ENCODE data around the gene TBCK.

Gene TBCK

GRCh38 chr4:106032851-106033286, 283.1 kb downstream of the TBCK start:
- no peaks in the 10 kb centered on the region for H3K36me3 ChIP-seq (ENCODE audit: control insufficient read depth in 5 of 5, insufficient read depth in 5 of 5, low read length in 5 of 5)
- H3K9ac ChIP-seq (ENCODE audit: low read length in 5 of 5), result no peak overlapping the region
- H3K4me1 ChIP-seq (ENCODE audit: control insufficient read depth in 5 of 5, insufficient read depth in 5 of 5, low read length in 5 of 5), result no peaks in the 10 kb centered on the region
- H3K27ac ChIP-seq (ENCODE audit: low read depth, low read length), result no peak overlapping the region
- H3K27me3 ChIP-seq (ENCODE audit: control insufficient read depth in 5 of 5, insufficient read depth in 4 of 5, low read length in 5 of 5), result no peaks in the 10 kb centered on the region
- H3K9me3 ChIP-seq (ENCODE audit: control insufficient read depth in 5 of 5, low read length in 5 of 5), result peaks cover 0 to 3% (median 0%) of the 10 kb centered on the region in 5 donors
- H3K4me3 ChIP-seq (ENCODE audit: low read depth in 1 of 5, low read length in 5 of 5), result no peak overlapping the region

- Histone ChIP-seq H3K4me3 (ENCODE audit: low read depth in 1 of 5, low read length in 5 of 5) (no peak overlapping the region), H3K9ac (ENCODE audit: low read length in 5 of 5) (no peak overlapping the region), H3K9me3 (ENCODE audit: control insufficient read depth in 5 of 5, low read length in 5 of 5) (peaks cover 0 to 3% (median 0%) of the 10 kb centered on the region in 5 donors), H3K27me3 (ENCODE audit: control insufficient read depth in 5 of 5, insufficient read depth in 4 of 5, low read length in 5 of 5) (no peaks in the 10 kb centered on the region), H3K36me3 (ENCODE audit: control insufficient read depth in 5 of 5, insufficient read depth in 5 of 5, low read length in 5 of 5) (no peaks in the 10 kb centered on the region), H3K4me1 (ENCODE audit: control insufficient read depth in 5 of 5, insufficient read depth in 5 of 5, low read length in 5 of 5) (no peaks in the 10 kb centered on the region), H3K27ac (ENCODE audit: low read depth, low read length) (no peak overlapping the region)
Measured at GRCh38 chr4:106022454-106022853, 293.6 kb downstream of the TBCK start.

- Histone ChIP-seq H3K36me3 (ENCODE audit: control insufficient read depth in 5 of 5, insufficient read depth in 5 of 5, low read length in 5 of 5) (no peaks in the 10 kb centered on the region), H3K4me3 (ENCODE audit: low read depth in 1 of 5, low read length in 5 of 5) (no peak overlapping the region), H3K9me3 (ENCODE audit: control insufficient read depth in 5 of 5, low read length in 5 of 5) (peaks cover 0 to 3% (median 0%) of the 10 kb centered on the region in 5 donors), H3K27ac (ENCODE audit: low read depth, low read length) (no peak overlapping the region), H3K27me3 (ENCODE audit: control insufficient read depth in 5 of 5, insufficient read depth in 4 of 5, low read length in 5 of 5) (no peaks in the 10 kb centered on the region), H3K9ac (ENCODE audit: low read length in 5 of 5) (no peak overlapping the region), H3K4me1 (ENCODE audit: control insufficient read depth in 5 of 5, insufficient read depth in 5 of 5, low read length in 5 of 5) (no peaks in the 10 kb centered on the region)
Measured at GRCh38 chr4:106021737-106022410, 294.1 kb downstream of the TBCK start.

- H3K9me3 ChIP-seq (ENCODE audit: control insufficient read depth in 5 of 5, low read length in 5 of 5), result peaks cover 0 to 11% (median 3%) of the 10 kb centered on the region in 5 donors
- no peak overlapping the region for H3K4me3 ChIP-seq (ENCODE audit: low read depth in 1 of 5, low read length in 5 of 5)
- no peaks in the 10 kb centered on the region for H3K4me1 ChIP-seq (ENCODE audit: control insufficient read depth in 5 of 5, insufficient read depth in 5 of 5, low read length in 5 of 5)
- H3K9ac ChIP-seq (ENCODE audit: low read length in 5 of 5), result no peak overlapping the region
- no peak overlapping the region for H3K27ac ChIP-seq (ENCODE audit: low read depth, low read length)
- H3K27me3 ChIP-seq (ENCODE audit: control insufficient read depth in 5 of 5, insufficient read depth in 4 of 5, low read length in 5 of 5), result no peaks in the 10 kb centered on the region
- no peaks in the 10 kb centered on the region for H3K36me3 ChIP-seq (ENCODE audit: control insufficient read depth in 5 of 5, insufficient read depth in 5 of 5, low read length in 5 of 5)
Measured at GRCh38 chr4:106019771-106020170, 296.2 kb downstream of the TBCK start.

- Histone ChIP-seq H3K9me3 (ENCODE audit: control insufficient read depth in 5 of 5, low read length in 5 of 5) (peaks cover 0 to 12% (median 3%) of the 10 kb centered on the region in 5 donors), H3K27me3 (ENCODE audit: control insufficient read depth in 5 of 5, insufficient read depth in 4 of 5, low read length in 5 of 5) (no peaks in the 10 kb centered on the region), H3K9ac (ENCODE audit: low read length in 5 of 5) (no peak overlapping the region), H3K27ac (ENCODE audit: low read depth, low read length) (no peak overlapping the region), H3K4me3 (ENCODE audit: low read depth in 1 of 5, low read length in 5 of 5) (no peak overlapping the region), H3K36me3 (ENCODE audit: control insufficient read depth in 5 of 5, insufficient read depth in 5 of 5, low read length in 5 of 5) (no peaks in the 10 kb centered on the region), H3K4me1 (ENCODE audit: control insufficient read depth in 5 of 5, insufficient read depth in 5 of 5, low read length in 5 of 5) (no peaks in the 10 kb centered on the region)
Measured at GRCh38 chr4:106017975-106018374, 298.0 kb downstream of the TBCK start.

- H3K27me3 ChIP-seq (ENCODE audit: control insufficient read depth in 5 of 5, insufficient read depth in 4 of 5, low read length in 5 of 5), result no peaks in the 10 kb centered on the region
- H3K9me3 ChIP-seq (ENCODE audit: control insufficient read depth in 5 of 5, low read length in 5 of 5), result peaks cover 3 to 27% (median 6%) of the 10 kb centered on the region in 5 donors
- H3K36me3 ChIP-seq (ENCODE audit: control insufficient read depth in 5 of 5, insufficient read depth in 5 of 5, low read length in 5 of 5), result no peaks in the 10 kb centered on the region
- H3K9ac ChIP-seq (ENCODE audit: low read length in 5 of 5), result no peak overlapping the region
- no peak overlapping the region for H3K27ac ChIP-seq (ENCODE audit: low read depth, low read length)
- no peaks in the 10 kb centered on the region for H3K4me1 ChIP-seq (ENCODE audit: control insufficient read depth in 5 of 5, insufficient read depth in 5 of 5, low read length in 5 of 5)
- H3K4me3 ChIP-seq (ENCODE audit: low read depth in 1 of 5, low read length in 5 of 5), result no peak overlapping the region
Measured at GRCh38 chr4:106011387-106011786, 304.6 kb downstream of the TBCK start.

GRCh38 chr4:106010761-106011160, 305.2 kb downstream of the TBCK start:
- peaks cover 3 to 25% (median 6%) of the 10 kb centered on the region in 5 donors for H3K9me3 ChIP-seq (ENCODE audit: control insufficient read depth in 5 of 5, low read length in 5 of 5)
- H3K27me3 ChIP-seq (ENCODE audit: control insufficient read depth in 5 of 5, insufficient read depth in 4 of 5, low read length in 5 of 5), result no peaks in the 10 kb centered on the region
- H3K4me3 ChIP-seq (ENCODE audit: low read depth in 1 of 5, low read length in 5 of 5), result no peak overlapping the region
- H3K4me1 ChIP-seq (ENCODE audit: control insufficient read depth in 5 of 5, insufficient read depth in 5 of 5, low read length in 5 of 5), result no peaks in the 10 kb centered on the region
- no peak overlapping the region for H3K27ac ChIP-seq (ENCODE audit: low read depth, low read length)
- no peak overlapping the region for H3K9ac ChIP-seq (ENCODE audit: low read length in 5 of 5)
- H3K36me3 ChIP-seq (ENCODE audit: control insufficient read depth in 5 of 5, insufficient read depth in 5 of 5, low read length in 5 of 5), result no peaks in the 10 kb centered on the region

GRCh38 chr4:106002994-106003393, 313.0 kb downstream of the TBCK start:
- peaks cover 0 to 2% (median 0%) of the 10 kb centered on the region in 5 donors for H3K9me3 ChIP-seq (ENCODE audit: control insufficient read depth in 5 of 5, low read length in 5 of 5)
- H3K27ac ChIP-seq (ENCODE audit: low read depth, low read length), result no peak overlapping the region
- no peaks in the 10 kb centered on the region for H3K4me1 ChIP-seq (ENCODE audit: control insufficient read depth in 5 of 5, insufficient read depth in 5 of 5, low read length in 5 of 5)
- H3K36me3 ChIP-seq (ENCODE audit: control insufficient read depth in 5 of 5, insufficient read depth in 5 of 5, low read length in 5 of 5), result no peaks in the 10 kb centered on the region
- no peaks in the 10 kb centered on the region for H3K27me3 ChIP-seq (ENCODE audit: control insufficient read depth in 5 of 5, insufficient read depth in 4 of 5, low read length in 5 of 5)
- no peak overlapping the region for H3K4me3 ChIP-seq (ENCODE audit: low read depth in 1 of 5, low read length in 5 of 5)
- no peak overlapping the region for H3K9ac ChIP-seq (ENCODE audit: low read length in 5 of 5)

- Histone ChIP-seq H3K36me3 (ENCODE audit: control insufficient read depth in 5 of 5, insufficient read depth in 5 of 5, low read length in 5 of 5) (no peaks in the 10 kb centered on the region), H3K4me3 (ENCODE audit: low read depth in 1 of 5, low read length in 5 of 5) (no peak overlapping the region), H3K27me3 (ENCODE audit: control insufficient read depth in 5 of 5, insufficient read depth in 4 of 5, low read length in 5 of 5) (no peaks in the 10 kb centered on the region), H3K4me1 (ENCODE audit: control insufficient read depth in 5 of 5, insufficient read depth in 5 of 5, low read length in 5 of 5) (peaks cover 0 to 4% (median 3%) of the 10 kb centered on the region in 5 donors), H3K9me3 (ENCODE audit: control insufficient read depth in 5 of 5, low read length in 5 of 5) (no peaks in the 10 kb centered on the region), H3K27ac (ENCODE audit: low read depth, low read length) (no peak overlapping the region), H3K9ac (ENCODE audit: low read length in 5 of 5) (no peak overlapping the region)
Measured at GRCh38 chr4:105998171-105999063, 317.6 kb downstream of the TBCK start.

GRCh38 chr4:105996845-105997244, 319.2 kb downstream of the TBCK start:
- Histone ChIP-seq H3K9me3 (ENCODE audit: control insufficient read depth in 5 of 5, low read length in 5 of 5) (no peaks in the 10 kb centered on the region), H3K4me1 (ENCODE audit: control insufficient read depth in 5 of 5, insufficient read depth in 5 of 5, low read length in 5 of 5) (peaks cover 0 to 13% (median 4%) of the 10 kb centered on the region in 5 donors), H3K36me3 (ENCODE audit: control insufficient read depth in 5 of 5, insufficient read depth in 5 of 5, low read length in 5 of 5) (no peaks in the 10 kb centered on the region), H3K4me3 (ENCODE audit: low read depth in 1 of 5, low read length in 5 of 5) (no peak overlapping the region), H3K9ac (ENCODE audit: low read length in 5 of 5) (no peak overlapping the region), H3K27ac (ENCODE audit: low read depth, low read length) (no peak overlapping the region), H3K27me3 (ENCODE audit: control insufficient read depth in 5 of 5, insufficient read depth in 4 of 5, low read length in 5 of 5) (no peaks in the 10 kb centered on the region)

Measured in subcutaneous abdominal adipose tissue (tissue), 5 donors.